Measurements from ENCODE around the gene CFAP74. TPM values are rescaled to one million over a fixed set of nuclear protein-coding genes. Genes with fewer than 3 reads are reported as not detected.

CFAP74 gene
- total RNA-seq, 1 experiment from 2014 or later = not detected

DNA sequence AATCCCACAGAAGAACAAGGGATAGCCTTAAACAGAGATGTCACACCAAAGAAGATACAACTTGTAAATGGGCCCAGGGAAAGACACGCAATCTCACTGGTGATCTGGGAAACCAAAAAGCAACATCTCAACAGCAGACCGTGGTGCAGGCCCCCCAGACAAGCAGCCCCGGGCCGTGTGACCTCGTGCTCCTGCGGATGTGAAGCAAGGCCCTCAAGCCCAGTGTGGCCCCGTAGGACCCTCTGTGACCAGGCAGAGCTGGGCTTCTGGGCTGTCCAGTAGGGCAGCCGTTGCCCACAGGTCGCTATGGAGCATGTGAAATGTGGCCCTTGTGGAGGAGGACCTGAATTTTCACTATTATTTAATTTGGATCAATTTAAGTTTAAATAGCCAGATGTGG, 49.6 kb downstream of the CFAP74 start:
- Mint-ChIP-seq H3K27me3 (ENCODE audit: insufficient read depth, unreplicated experiment) (peaks cover 6% of the 10 kb centered on the region), H3K4me3 (ENCODE audit: unreplicated experiment) (no peak overlapping the region), H3K36me3 (ENCODE audit: insufficient read depth, unreplicated experiment) (no peaks in the 10 kb centered on the region), H3K9me3 (ENCODE audit: unreplicated experiment) (no peaks in the 10 kb centered on the region), H3K27ac (ENCODE audit: unreplicated experiment) (no peak overlapping the region), H3K4me1 (ENCODE audit: low read depth, unreplicated experiment) (no peaks in the 10 kb centered on the region)
- POLR2A ChIA-PET = no interaction called here
- no peaks in the 10 kb centered on the region for H3K4me1 ChIP-seq
- no peak for TF ChIP-seq CTCF (IDR thresholded peaks at IDR 0.05; ENCODE audit: insufficient read depth in 1 of 2, low read depth in 1 of 2, low read length in 1 of 2, severe bottlenecking in 1 of 2, unreplicated experiment in 1 of 2)
- intact Hi-C loops (cut with micrococcal nuclease; ENCODE audit: unreplicated experiment) = no loop called here
- no peak for DNase-seq
- H3K9me3 ChIP-seq = no peaks in the 10 kb centered on the region
- no peaks in the 10 kb centered on the region for H3K27me3 ChIP-seq (replicated peaks; ENCODE audit: control insufficient read depth, insufficient read depth, low read length)
- H3K36me3 ChIP-seq (ENCODE audit: control insufficient read depth, insufficient read depth, low read length) = no peaks in the 10 kb centered on the region
- BruUV-seq (replicated peaks) = no TSS peak
- no peak overlapping the region for H3K4me3 ChIP-seq (ENCODE audit: low read depth, low read length)
- CTCF ChIA-PET = interaction anchor here (1.0 kb wide), 1 partner anchor 45 kb away, joined by 3 read pairs; no protein-coding TSS in a partner anchor

GRCh38 chr1:1950940-1951339, 52.6 kb downstream of the CFAP74 start:
- Mint-ChIP-seq H3K27ac (ENCODE audit: unreplicated experiment) (no peak overlapping the region), H3K9me3 (ENCODE audit: unreplicated experiment) (no peaks in the 10 kb centered on the region), H3K4me1 (ENCODE audit: low read depth, unreplicated experiment) (no peaks in the 10 kb centered on the region), H3K4me3 (ENCODE audit: unreplicated experiment) (no peak overlapping the region), H3K27me3 (ENCODE audit: insufficient read depth, unreplicated experiment) (peaks cover 6% of the 10 kb centered on the region), H3K36me3 (ENCODE audit: insufficient read depth, unreplicated experiment) (no peaks in the 10 kb centered on the region)
- no peak for DNase-seq
- no peaks in the 10 kb centered on the region for H3K9me3 ChIP-seq
- no TSS peak for BruUV-seq (replicated peaks)
- H3K27me3 ChIP-seq (replicated peaks; ENCODE audit: control insufficient read depth, insufficient read depth, low read length) = no peaks in the 10 kb centered on the region
- intact Hi-C loops (cut with micrococcal nuclease; ENCODE audit: unreplicated experiment) = no loop called here
- H3K36me3 ChIP-seq (ENCODE audit: control insufficient read depth, insufficient read depth, low read length) = no peaks in the 10 kb centered on the region
- no peak overlapping the region for H3K4me3 ChIP-seq (ENCODE audit: low read depth, low read length)
- H3K4me1 ChIP-seq = no peaks in the 10 kb centered on the region
- no peak for TF ChIP-seq CTCF (IDR thresholded peaks at IDR 0.05; ENCODE audit: insufficient read depth in 1 of 2, low read depth in 1 of 2, low read length in 1 of 2, severe bottlenecking in 1 of 2, unreplicated experiment in 1 of 2)
- CTCF ChIA-PET = no interaction called here
- POLR2A ChIA-PET = no interaction called here

- no peaks in the 10 kb centered on the region for H3K9me3 Mint-ChIP-seq (ENCODE audit: unreplicated experiment)
- ChIA-PET POLR2A (no interaction called here), CTCF (no interaction called here)
- TF ChIP-seq CTCF (IDR thresholded peaks at IDR 0.05; ENCODE audit: insufficient read depth in 1 of 2, low read depth in 1 of 2, low read length in 1 of 2, severe bottlenecking in 1 of 2, unreplicated experiment in 1 of 2) = no peak
- H3K27me3 Mint-ChIP-seq (ENCODE audit: insufficient read depth, unreplicated experiment) = peaks cover 6% of the 10 kb centered on the region
- BruUV-seq (replicated peaks) = no TSS peak
- H3K27me3 ChIP-seq (replicated peaks; ENCODE audit: control insufficient read depth, insufficient read depth, low read length) = no peaks in the 10 kb centered on the region
- no peak overlapping the region for H3K4me3 ChIP-seq (ENCODE audit: low read depth, low read length)
- no peaks in the 10 kb centered on the region for H3K4me1 Mint-ChIP-seq (ENCODE audit: low read depth, unreplicated experiment)
- no peak overlapping the region for H3K27ac Mint-ChIP-seq (ENCODE audit: unreplicated experiment)
- H3K36me3 ChIP-seq (ENCODE audit: control insufficient read depth, insufficient read depth, low read length) = no peaks in the 10 kb centered on the region
- H3K9me3 ChIP-seq = no peaks in the 10 kb centered on the region
- no peaks in the 10 kb centered on the region for H3K4me1 ChIP-seq
- H3K4me3 Mint-ChIP-seq (ENCODE audit: unreplicated experiment) = no peak overlapping the region
- intact Hi-C loops (cut with micrococcal nuclease; ENCODE audit: unreplicated experiment) = no loop called here
- H3K36me3 Mint-ChIP-seq (ENCODE audit: insufficient read depth, unreplicated experiment) = no peaks in the 10 kb centered on the region
- DNase-seq = no peak
Measured at GRCh38 chr1:1948783-1949182, 54.8 kb downstream of the CFAP74 start.

Measured in Caco-2 (cell line).